Progenitor cell of endocrine pancreas (in vitro differentiated cells): ENCODE data around the gene CNOT1. TPM values are rescaled to one million over a fixed set of nuclear protein-coding genes. Genes with fewer than 3 reads are reported as not detected.

ENCODE experiments used
- DNase-seq: peaks from one replicate; pipeline ENCODE4 v3.0.0; 2021; ENCODE audit warnings: low spot score; ENCODE audit not compliant: unreplicated experiment
- H3K27ac Mint-ChIP-seq: 2 replicates; pipeline ENCODE4 v1.8.0; 2021; ENCODE audit warnings: mild to moderate bottlenecking, moderate library complexity, mixed read lengths
- H3K27me3 Mint-ChIP-seq: 2 replicates; pipeline ENCODE4 v1.8.0; 2021; ENCODE audit warnings: mixed read lengths
- H3K36me3 Mint-ChIP-seq: 2 replicates; pipeline ENCODE4 v1.8.0; 2022; ENCODE audit warnings: mixed read lengths; ENCODE audit not compliant: insufficient read depth
- H3K4me1 Mint-ChIP-seq: 2 replicates; pipeline ENCODE4 v1.8.0; 2021; ENCODE audit warnings: low read depth, mixed read lengths
- H3K4me3 Mint-ChIP-seq: 2 replicates; pipeline ENCODE4 v1.8.0; 2021; ENCODE audit warnings: low read depth, mild to moderate bottlenecking, moderate library complexity, mixed read lengths
- H3K9me3 Mint-ChIP-seq: 2 replicates; pipeline ENCODE4 v1.8.0; 2021; ENCODE audit warnings: low read depth, mixed read lengths
- CTCF ChIP-seq: fragments of 200-600 bp; sonication (generic); IDR thresholded peaks from one replicate; pipeline ENCODE4 v1.5.0; 2021; ENCODE audit warnings: antibody characterized with exemption, mild to moderate bottlenecking; ENCODE audit not compliant: unreplicated experiment
- total RNA-seq: library from RNA; stranded (reverse); gene quantifications from 2 replicates; pipeline ENCODE4 v1.2.1, GENCODE V29; 2021

The CNOT1 gene
- total RNA-seq, 1 donor from 2014 or later: 235 TPM

- H3K9me3 Mint-ChIP-seq: no peaks in the 10 kb centered on the region
Observed at GRCh38 chr16:58518083-58518979, 111.3 kb downstream of the CNOT1 start.

GRCh38 chr16:58516768-58517107 is 112.9 kb downstream of the CNOT1 start:
- H3K4me1 Mint-ChIP-seq: peaks cover 17% of the 10 kb centered on the region
- H3K36me3 Mint-ChIP-seq: peaks cover 12% of the 10 kb centered on the region
- H3K27me3 Mint-ChIP-seq: no peaks in the 10 kb centered on the region
- peak overlapping the region; percentile 45 for H3K27ac Mint-ChIP-seq
- no peak for DNase-seq
- TF ChIP-seq CTCF: no peak
- peak overlapping the region; percentile 70 for H3K4me3 Mint-ChIP-seq
- no peaks in the 10 kb centered on the region for H3K9me3 Mint-ChIP-seq

More at GRCh38 chr16:58518083-58518979, 111.3 kb downstream of the CNOT1 start:
- H3K27ac Mint-ChIP-seq: no peak overlapping the region
- no peak for TF ChIP-seq CTCF
- no peaks in the 10 kb centered on the region for H3K27me3 Mint-ChIP-seq
- H3K4me3 Mint-ChIP-seq: no peak overlapping the region
- no peak for DNase-seq
- peaks cover 12% of the 10 kb centered on the region for H3K4me1 Mint-ChIP-seq
- peaks cover 18% of the 10 kb centered on the region for H3K36me3 Mint-ChIP-seq

- no peak for DNase-seq
- peak overlapping the region; percentile 97 for H3K27ac Mint-ChIP-seq
- H3K9me3 Mint-ChIP-seq: no peaks in the 10 kb centered on the region
- peaks cover 12% of the 10 kb centered on the region for H3K36me3 Mint-ChIP-seq
- peak overlapping the region; percentile 91 for H3K4me3 Mint-ChIP-seq
- no peaks in the 10 kb centered on the region for H3K27me3 Mint-ChIP-seq
- no peak for TF ChIP-seq CTCF
- H3K4me1 Mint-ChIP-seq: peaks cover 17% of the 10 kb centered on the region
Observed at GRCh38 chr16:58515871-58516767, 113.5 kb downstream of the CNOT1 start.

GRCh38 chr16:58515125-58515870 is 114.3 kb downstream of the CNOT1 start, which contains the start of gene SETD6:
TSS of gene SETD6 (plus strand) at chr16:58515517. CDS start at chr16:58515538, 21 bp downstream.
- Mint-ChIP-seq H3K9me3 (no peaks in the 10 kb centered on the region), H3K4me1 (peaks cover 17% of the 10 kb centered on the region), H3K36me3 (peaks cover 7% of the 10 kb centered on the region), H3K27ac (peak within 1 kb of the TSS; percentile 97), H3K27me3 (no peaks in the 10 kb centered on the region), H3K4me3 (peak within 1 kb of the TSS; percentile 91)
- DNase-seq: peak; percentile 79
- TF ChIP-seq CTCF: peak; percentile 48
